ENCODE data around the gene EPHA3.

GRCh38 chr3:89472101-89472500 is 364.7 kb downstream of the EPHA3 start:
- no peak for TF ChIP-seq EZH2 (IDR thresholded peaks at IDR 0.05; ENCODE audit: borderline replicate concordance, insufficient read depth, low read depth, low read length, poor library complexity, severe bottlenecking)
- TF ChIP-seq, protein P1, sequence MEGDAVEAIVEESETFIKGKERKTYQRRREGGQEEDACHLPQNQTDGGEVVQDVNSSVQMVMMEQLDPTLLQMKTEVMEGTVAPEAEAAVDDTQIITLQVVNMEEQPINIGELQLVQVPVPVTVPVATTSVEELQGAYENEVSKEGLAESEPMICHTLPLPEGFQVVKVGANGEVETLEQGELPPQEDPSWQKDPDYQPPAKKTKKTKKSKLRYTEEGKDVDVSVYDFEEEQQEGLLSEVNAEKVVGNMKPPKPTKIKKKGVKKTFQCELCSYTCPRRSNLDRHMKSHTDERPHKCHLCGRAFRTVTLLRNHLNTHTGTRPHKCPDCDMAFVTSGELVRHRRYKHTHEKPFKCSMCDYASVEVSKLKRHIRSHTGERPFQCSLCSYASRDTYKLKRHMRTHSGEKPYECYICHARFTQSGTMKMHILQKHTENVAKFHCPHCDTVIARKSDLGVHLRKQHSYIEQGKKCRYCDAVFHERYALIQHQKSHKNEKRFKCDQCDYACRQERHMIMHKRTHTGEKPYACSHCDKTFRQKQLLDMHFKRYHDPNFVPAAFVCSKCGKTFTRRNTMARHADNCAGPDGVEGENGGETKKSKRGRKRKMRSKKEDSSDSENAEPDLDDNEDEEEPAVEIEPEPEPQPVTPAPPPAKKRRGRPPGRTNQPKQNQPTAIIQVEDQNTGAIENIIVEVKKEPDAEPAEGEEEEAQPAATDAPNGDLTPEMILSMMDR (IDR thresholded peaks at IDR 0.05): no peak

All from B cell (primary cell).